ENCODE results near the gene TBC1D32.

Gene TBC1D32

GRCh38 chr6:121033091-121033490 is 301.2 kb downstream of the TBC1D32 start:
- Histone ChIP-seq H3K27ac (ENCODE audit: extremely low read depth, low read depth, low read length) (no peak overlapping the region), H3K9me3 (ENCODE audit: control insufficient read depth, insufficient read depth, low read depth, low read length) (no peaks in the 10 kb centered on the region), H3K36me3 (ENCODE audit: control insufficient read depth in 2 of 2, insufficient read depth in 1 of 2, low read length in 2 of 2) (no peaks in the 10 kb centered on the region), H3K4me3 (ENCODE audit: low read depth, low read length) (no peak overlapping the region), H3K4me1 (ENCODE audit: control insufficient read depth, insufficient read depth, low read length) (no peaks in the 10 kb centered on the region)
- ChIA-PET CTCF (no interaction called here), POLR2A (no interaction called here)
- TF ChIP-seq SCRT1 (tag by site-specific recombination; IDR thresholded peaks at IDR 0.05; ENCODE audit: borderline replicate concordance): no peak
- no peak for TF ChIP-seq ZSCAN23 (tag by site-specific recombination; IDR thresholded peaks at IDR 0.05)
- TF ChIP-seq ZNF202 (tag by site-specific recombination; IDR thresholded peaks at IDR 0.05; ENCODE audit: borderline replicate concordance): no peak
- TF ChIP-seq ZSCAN16 (tag by site-specific recombination; IDR thresholded peaks at IDR 0.05): no peak
- no peak for TF ChIP-seq SP2 (tag by site-specific recombination; IDR thresholded peaks at IDR 0.05)

- POLR2A ChIA-PET: no interaction called here
- no peak overlapping the region for H3K27ac ChIP-seq (ENCODE audit: extremely low read depth, low read depth, low read length)
- no peaks in the 10 kb centered on the region for H3K36me3 ChIP-seq (ENCODE audit: control insufficient read depth in 2 of 2, insufficient read depth in 1 of 2, low read length in 2 of 2)
- no peaks in the 10 kb centered on the region for H3K4me1 ChIP-seq (ENCODE audit: control insufficient read depth, insufficient read depth, low read length)
- no peaks in the 10 kb centered on the region for H3K9me3 ChIP-seq (ENCODE audit: control insufficient read depth, insufficient read depth, low read depth, low read length)
- no peak overlapping the region for H3K4me3 ChIP-seq (ENCODE audit: low read depth, low read length)
- CTCF ChIA-PET: interaction anchor here (0.7 to 0.8 kb wide), 2 partner anchors 23 to 38 kb away, joined by 3 read pairs; no protein-coding TSS in a partner anchor
- TF ChIP-seq ZNF600 (tag by site-specific recombination; IDR thresholded peaks at IDR 0.05) (no peak), ZNF621 (tag by site-specific recombination; IDR thresholded peaks at IDR 0.05) (no peak), ZNF624 (tag by site-specific recombination; IDR thresholded peaks at IDR 0.05) (no peak), ZNF324 (tag by site-specific recombination; IDR thresholded peaks at IDR 0.05) (no peak), ZNF174 (tag by site-specific recombination; IDR thresholded peaks at IDR 0.05) (no peak), ZSCAN23 (tag by site-specific recombination; IDR thresholded peaks at IDR 0.05) (no peak), ZNF114 (tag by site-specific recombination; IDR thresholded peaks at IDR 0.05) (no peak), ZNF544 (tag by site-specific recombination; IDR thresholded peaks at IDR 0.05) (no peak)
Observed at GRCh38 chr6:121032268-121033006, 301.8 kb downstream of the TBC1D32 start.
